ENCODE measurements around the gene INAFM1. TPM values are rescaled to one million over a fixed set of nuclear protein-coding genes. Genes with fewer than 3 reads are reported as not detected.

INAFM1 gene
- total and polyA plus RNA-seq, 10 donors, result 3.9 to 19.8 (median 12.1) TPM

DNA sequence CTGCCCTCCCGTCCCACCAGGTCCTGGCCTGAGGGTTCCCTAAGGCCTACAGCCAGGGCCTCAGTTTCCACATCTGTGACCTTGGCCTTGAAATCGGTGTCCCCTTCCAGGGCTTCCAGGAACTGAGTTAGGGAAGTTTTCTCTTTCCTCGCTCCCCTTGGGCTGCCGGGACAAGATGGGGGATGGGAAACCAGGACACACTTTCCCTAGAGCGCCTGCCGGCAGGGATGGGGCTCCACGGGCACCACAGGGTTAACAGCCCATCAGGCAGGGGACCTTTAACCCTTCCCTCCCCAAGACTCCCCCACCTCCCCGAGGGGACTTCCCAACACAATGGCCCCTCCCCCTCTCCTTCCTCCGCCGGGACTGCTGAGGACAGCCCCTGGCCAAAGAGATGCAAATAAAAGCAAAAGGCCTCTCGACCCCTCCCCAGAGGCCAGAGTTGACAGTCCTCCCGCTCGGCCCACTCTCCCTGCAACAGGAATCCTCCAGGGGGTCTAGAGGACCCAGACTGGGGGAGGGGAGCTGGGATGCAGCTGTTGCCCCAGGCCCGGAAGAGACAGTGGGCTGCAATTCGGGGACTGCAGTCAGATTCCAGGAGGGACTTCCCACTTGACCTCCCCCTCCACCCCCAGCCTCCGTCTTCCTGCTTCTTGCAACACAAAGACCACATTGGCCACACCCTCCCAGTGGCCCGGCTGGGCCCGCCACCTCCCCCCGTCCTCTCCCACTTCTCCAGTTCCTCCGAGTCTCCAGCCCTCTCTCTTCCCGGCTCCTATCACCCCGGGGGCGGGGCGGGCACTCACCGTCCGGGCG, 47.1 kb upstream of the INAFM1 start:
- peaks cover 28 to 72% (median 62%) of the 10 kb centered on the region in 6 donors for H3K4me1 ChIP-seq
- 1 to 4% (median 2%) methylated on average over 18 to 27 of the region's 27 CpGs for WGBS, 5 donors

DNA sequence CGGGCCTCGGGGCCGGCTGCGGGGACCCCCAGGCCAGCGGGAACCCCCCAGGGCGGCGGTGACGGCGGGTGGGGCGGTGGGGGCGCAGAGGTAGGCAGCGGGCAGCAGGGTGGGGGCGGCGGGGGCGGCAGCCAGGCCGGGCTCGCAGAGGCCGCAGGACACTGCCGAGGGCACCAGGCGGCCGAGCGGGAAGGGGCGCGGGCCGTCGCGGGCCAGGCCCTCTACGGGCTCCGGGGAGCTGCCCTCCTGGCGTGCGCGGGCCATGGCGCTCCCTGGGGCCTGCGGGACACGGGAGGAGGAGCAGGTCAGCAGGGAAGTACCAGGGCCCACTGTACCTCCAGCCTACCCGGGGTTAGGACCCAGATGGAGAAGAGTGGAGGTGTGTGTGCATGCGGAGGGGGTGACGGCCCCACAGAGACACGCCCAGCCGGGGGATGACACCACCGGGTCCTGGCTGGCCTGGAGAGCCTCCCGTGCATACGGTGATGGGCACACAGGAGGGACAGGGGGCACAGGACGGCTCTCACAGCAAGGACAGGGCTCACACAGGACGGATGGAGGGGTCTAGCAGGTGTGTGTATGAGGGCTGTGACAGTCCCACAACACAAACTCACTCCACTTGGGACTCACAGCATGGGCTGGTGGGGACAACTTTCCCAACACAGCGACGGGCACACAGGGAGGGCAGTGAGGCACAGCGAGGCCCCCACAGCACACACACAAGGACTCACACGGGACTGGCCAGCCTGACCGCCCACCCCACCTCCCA, 46.3 kb upstream of the INAFM1 start:
- Histone ChIP-seq H3K4me3 (peak overlapping the region; percentile 29 to 99 (median 70)), H3K36me3 (peaks cover 0 to 14% (median 0%) of the 10 kb centered on the region in 6 donors), H3K27ac (peak overlapping the region; percentile 91 to 99 (median 98)), H3K9me3 (no peaks in the 10 kb centered on the region), H3K27me3 (replicated peaks in 1 of 7) (peaks cover 0 to 14% (median 0%) of the 10 kb centered on the region in 7 donors), H3K4me1 (peaks cover 28 to 77% (median 67%) of the 10 kb centered on the region in 6 donors)
- TF ChIP-seq, protein P1, sequence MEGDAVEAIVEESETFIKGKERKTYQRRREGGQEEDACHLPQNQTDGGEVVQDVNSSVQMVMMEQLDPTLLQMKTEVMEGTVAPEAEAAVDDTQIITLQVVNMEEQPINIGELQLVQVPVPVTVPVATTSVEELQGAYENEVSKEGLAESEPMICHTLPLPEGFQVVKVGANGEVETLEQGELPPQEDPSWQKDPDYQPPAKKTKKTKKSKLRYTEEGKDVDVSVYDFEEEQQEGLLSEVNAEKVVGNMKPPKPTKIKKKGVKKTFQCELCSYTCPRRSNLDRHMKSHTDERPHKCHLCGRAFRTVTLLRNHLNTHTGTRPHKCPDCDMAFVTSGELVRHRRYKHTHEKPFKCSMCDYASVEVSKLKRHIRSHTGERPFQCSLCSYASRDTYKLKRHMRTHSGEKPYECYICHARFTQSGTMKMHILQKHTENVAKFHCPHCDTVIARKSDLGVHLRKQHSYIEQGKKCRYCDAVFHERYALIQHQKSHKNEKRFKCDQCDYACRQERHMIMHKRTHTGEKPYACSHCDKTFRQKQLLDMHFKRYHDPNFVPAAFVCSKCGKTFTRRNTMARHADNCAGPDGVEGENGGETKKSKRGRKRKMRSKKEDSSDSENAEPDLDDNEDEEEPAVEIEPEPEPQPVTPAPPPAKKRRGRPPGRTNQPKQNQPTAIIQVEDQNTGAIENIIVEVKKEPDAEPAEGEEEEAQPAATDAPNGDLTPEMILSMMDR (IDR thresholded peaks at IDR 0.05 in 8 of 11, conservative IDR thresholded peaks at IDR 0.05 in 3 of 11), result no peak
- TF ChIP-seq POLR2AphosphoS5 (IDR thresholded peaks at IDR 0.05) (no peak), POLR2A (IDR thresholded peaks at IDR 0.05) (no peak)
- 5 to 14% (median 5%) methylated on average over 13 to 50 of the region's 50 CpGs for WGBS, 5 donors
- DNase-seq, result peak; percentile 88
- intact Hi-C loops (cut with DNase I; ENCODE audit: low total_unique reads), result no loop called here

More for the DNA sequence above, 47.1 kb upstream of the INAFM1 start:
- Histone ChIP-seq H3K36me3 (peaks cover 0 to 17% (median 0%) of the 10 kb centered on the region in 6 donors), H3K4me3 (peak overlapping the region; percentile 29 to 99 (median 70)), H3K27ac (peak overlapping the region; percentile 91 to 99 (median 98)), H3K9me3 (no peaks in the 10 kb centered on the region), H3K27me3 (replicated peaks in 1 of 7) (peaks cover 0 to 14% (median 0%) of the 10 kb centered on the region in 7 donors)
- TF ChIP-seq POLR2A (IDR thresholded peaks at IDR 0.05) (no peak), POLR2AphosphoS5 (IDR thresholded peaks at IDR 0.05) (peak; percentile 64 to 77 (median 71))
- TF ChIP-seq, protein P1 (IDR thresholded peaks at IDR 0.05 in 8 of 11, conservative IDR thresholded peaks at IDR 0.05 in 3 of 11), result peak in 1 of 11 experiments; percentile 6
- peak; percentile 92 for DNase-seq
- intact Hi-C loops (cut with DNase I; ENCODE audit: low total_unique reads), result no loop called here

DNA sequence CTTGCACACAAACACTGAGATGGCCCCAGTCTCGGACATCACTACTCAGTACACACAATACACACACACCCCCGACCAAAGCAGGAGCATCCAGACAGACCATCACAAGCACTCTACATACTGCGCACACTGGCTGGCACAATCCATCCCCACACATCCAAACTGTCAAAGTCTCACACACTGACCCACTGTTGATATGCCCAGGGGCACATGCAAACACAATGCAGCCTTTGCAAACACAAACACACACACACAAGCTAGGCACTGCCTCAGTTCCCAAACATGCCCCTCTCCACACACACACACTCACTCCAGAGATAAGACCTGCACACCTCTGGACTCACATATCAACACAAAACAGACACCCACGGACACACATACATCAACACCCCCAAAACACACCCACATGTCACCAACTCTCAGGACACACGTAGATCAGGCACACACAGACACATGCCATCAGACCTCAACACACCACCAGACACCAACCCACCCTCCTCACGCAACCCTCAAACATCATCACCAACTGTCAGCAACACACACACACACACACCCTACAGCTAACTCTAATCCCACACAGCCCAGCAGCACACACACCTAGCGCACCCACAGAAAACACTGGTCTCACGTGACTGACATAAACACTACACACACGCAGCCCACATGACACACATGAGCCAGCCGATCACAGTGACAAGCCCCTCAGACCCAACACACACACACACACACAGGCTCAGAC, 45.6 kb upstream of the INAFM1 start:
- peaks cover 28 to 77% (median 67%) of the 10 kb centered on the region in 6 donors for H3K4me1 ChIP-seq

More for the DNA sequence above, 45.6 kb upstream of the INAFM1 start:
- Histone ChIP-seq H3K9me3 (no peaks in the 10 kb centered on the region), H3K4me3 (peak overlapping the region in 7 of 8 donors; percentile 93 to 99 (median 98)), H3K27ac (peak overlapping the region; percentile 91 to 99 (median 98)), H3K36me3 (peaks cover 0 to 7% (median 0%) of the 10 kb centered on the region in 6 donors), H3K27me3 (replicated peaks in 1 of 7) (peaks cover 0 to 14% (median 0%) of the 10 kb centered on the region in 7 donors)
- 10 to 31% (median 22%) methylated on average over 7 to 10 of the region's 10 CpGs for WGBS, 5 donors
- no peak for TF ChIP-seq POLR2AphosphoS5 (IDR thresholded peaks at IDR 0.05)
- TF ChIP-seq, protein P1 (IDR thresholded peaks at IDR 0.05 in 8 of 11, conservative IDR thresholded peaks at IDR 0.05 in 3 of 11), result no peak
- no peak for TF ChIP-seq POLR2A (IDR thresholded peaks at IDR 0.05)
- no peak for DNase-seq
- intact Hi-C loops (cut with DNase I; ENCODE audit: low total_unique reads), result no loop called here

Data from spleen (tissue), 11 donors.